ENCODE data around the gene ANO2.

The ANO2 gene

GRCh38 chr12:5560265-5560664, 384.8 kb downstream of the ANO2 start:
- no peak for DNase-seq (ENCODE audit: low read depth)
- TF ChIP-seq CTCF (conservative IDR thresholded peaks at IDR 0.05; ENCODE audit: low read depth, low read length), result no peak
- H3K4me3 ChIP-seq (ENCODE audit: low read depth, low read length), result no peak overlapping the region

- TF ChIP-seq CTCF (conservative IDR thresholded peaks at IDR 0.05; ENCODE audit: low read depth, low read length), result no peak
- no peak for DNase-seq (ENCODE audit: low read depth)
- no peak overlapping the region for H3K4me3 ChIP-seq (ENCODE audit: low read depth, low read length)
Observed at GRCh38 chr12:5557906-5558305, 387.2 kb downstream of the ANO2 start.

- no peak overlapping the region for H3K4me3 ChIP-seq (ENCODE audit: low read depth, low read length)
- DNase-seq (ENCODE audit: low read depth), result no peak
- no peak for TF ChIP-seq CTCF (conservative IDR thresholded peaks at IDR 0.05; ENCODE audit: low read depth, low read length)
Observed at GRCh38 chr12:5556946-5557673, 387.9 kb downstream of the ANO2 start.

- no peak for DNase-seq (ENCODE audit: low read depth)
- H3K4me3 ChIP-seq (ENCODE audit: low read depth, low read length), result no peak overlapping the region
- peak; percentile 18 for TF ChIP-seq CTCF (conservative IDR thresholded peaks at IDR 0.05; ENCODE audit: low read depth, low read length)
Observed at GRCh38 chr12:5556033-5556614, 388.9 kb downstream of the ANO2 start.

GRCh38 chr12:5554711-5555110, 390.3 kb downstream of the ANO2 start:
- DNase-seq (ENCODE audit: low read depth), result no peak
- H3K4me3 ChIP-seq (ENCODE audit: low read depth, low read length), result no peak overlapping the region
- no peak for TF ChIP-seq CTCF (conservative IDR thresholded peaks at IDR 0.05; ENCODE audit: low read depth, low read length)

GRCh38 chr12:5549011-5549410, 396.0 kb downstream of the ANO2 start:
- DNase-seq (ENCODE audit: low read depth), result no peak
- TF ChIP-seq CTCF (conservative IDR thresholded peaks at IDR 0.05; ENCODE audit: low read depth, low read length), result no peak
- H3K4me3 ChIP-seq (ENCODE audit: low read depth, low read length), result no peak overlapping the region

All from choroid plexus epithelial cell (primary cell).